GM12878 (cell line): ENCODE results near the gene C17orf107. TPM values are rescaled to one million over a fixed set of nuclear protein-coding genes. Genes with fewer than 3 reads are reported as not detected.

Experiments used
- ATAC-seq: fragments of 200-7000 bp; cut with Tn5 transposase; 3 replicates; pipeline ENCODE4 v1.9.1; 2020; ENCODE audit warnings: mild to moderate bottlenecking, moderate library complexity
- BruUV-seq: library from RNA; stranded (reverse); fragments of 400-500 nt; replicated peaks from 2 replicates; lab custom pipeline; 2021; lab: Mats Ljungman, UMichigan
- CTCF ChIA-PET: fragments of 300-600 bp; sonication (Branson Sonifier 250); formaldehyde crosslinking; extraction: SDS; loops from one replicate; lab custom pipeline; 2021; ENCODE audit warnings: inconsistent platforms; lab: Yijun Ruan, JAX
- POLR2A ChIA-PET: fragments of 350-600 bp; formaldehyde crosslinking; extraction: SDS; loops from one replicate; lab custom pipeline; 2021; ENCODE audit warnings: inconsistent platforms; lab: Charles Lee
- RAD21 ChIA-PET: fragments of 300-600 bp; sonication (Branson Sonifier 250); formaldehyde crosslinking; loops from one replicate; lab custom pipeline; 2023; ENCODE audit warnings: antibody characterized with exemption; ENCODE audit not compliant: unreplicated experiment; lab: Charles Lee
- SMC1A ChIA-PET: fragments of 300-600 bp; sonication (Branson Sonifier 250); formaldehyde crosslinking; loops from one replicate; lab custom pipeline; 2023; ENCODE audit not compliant: unreplicated experiment, uncharacterized antibody; lab: Charles Lee
- DNase-seq: peaks from one replicate; pipeline ENCODE4 v3.0.0-alpha.2; 2011; ENCODE audit warnings: low read depth, low spot score
- FAIRE-seq: peaks from 3 replicates; lab custom pipeline; 2011; peaks lifted over from hg19 to GRCh38; lab: Jason Lieb, UNC
- H2AFZ ChIP-seq: 2 replicates; pipeline ENCODE4 v1.6.0; 2011; ENCODE audit warnings: low read depth, low read length, control low read depth; ENCODE audit not compliant: control insufficient read depth
- H3K27ac ChIP-seq: 2 replicates; pipeline ENCODE4 v1.5.1; 2011; ENCODE audit warnings: control low read depth; ENCODE audit not compliant: control insufficient read depth, insufficient read depth
- H3K27me3 ChIP-seq, 2 experiments: replicated peaks in 1 of 2; 2 replicates each; pipeline versions ENCODE4 v1.6.0 to v1.6.1; 2011; ENCODE audit warnings: low read length in 1 of 2; ENCODE audit not compliant: control insufficient read depth in 2 of 2, insufficient read depth in 2 of 2
- H3K36me3 ChIP-seq, 2 experiments: 2 replicates each; pipeline ENCODE4 v1.5.1; 2011; ENCODE audit warnings: low read length in 1 of 2; ENCODE audit not compliant: control insufficient read depth in 2 of 2, insufficient read depth in 2 of 2
- H3K4me1 ChIP-seq: 2 replicates; pipeline ENCODE4 v1.6.1; 2011; ENCODE audit warnings: mild to moderate bottlenecking, low read length, moderate library complexity, mixed read lengths; ENCODE audit not compliant: control insufficient read depth, insufficient read depth
- H3K4me2 ChIP-seq: 2 replicates; pipeline ENCODE4 v1.6.0; 2011; ENCODE audit warnings: control low read depth; ENCODE audit not compliant: control insufficient read depth, insufficient read depth
- H3K4me3 ChIP-seq: fragments of 200-600 bp; sonication (generic); 2 replicates; pipeline ENCODE4 v1.5.1; 2016
- H3K79me2 ChIP-seq: 2 replicates; pipeline ENCODE4 v1.6.0; 2011; ENCODE audit warnings: low read length; ENCODE audit not compliant: control insufficient read depth, insufficient read depth
- H3K9ac ChIP-seq: 2 replicates; pipeline ENCODE4 v1.8.0; 2011; ENCODE audit warnings: low read length, control low read depth, mixed read lengths; ENCODE audit not compliant: control insufficient read depth, insufficient read depth
- H3K9me3 ChIP-seq: replicated peaks from 3 replicates; pipeline ENCODE4 v1.5.1; 2011; ENCODE audit warnings: mild to moderate bottlenecking, low read length; ENCODE audit not compliant: control insufficient read depth, insufficient read depth
- H4K20me1 ChIP-seq: 2 replicates; pipeline ENCODE4 v1.6.0; 2011; ENCODE audit not compliant: control insufficient read depth, insufficient read depth
- GABPA ChIP-seq: IDR thresholded peaks from 2 replicates; pipeline ENCODE4 v1.6.1; 2014; ENCODE audit warnings: antibody characterized with exemption, low read depth, mild to moderate bottlenecking, inconsistent platforms
- IKZF1 ChIP-seq: fragments of 450-650 bp; conservative IDR thresholded peaks from 2 replicates; pipeline ENCODE4 v1.6.1; 2017; ENCODE audit warnings: antibody characterized with exemption, mild to moderate bottlenecking
- WGBS: methylation state at CpG from one replicate; pipeline ENCODE4 v1.1.6; 2016; ENCODE audit warnings: low lambda C conversion rate; ENCODE audit not compliant: insufficient replicate concordance, insufficient coverage; ENCODE audit errors: missing lambda C conversion rate; 5-methylcytosine and 5-hydroxymethylcytosine counted together
- in situ Hi-C: fragments of 300-500 bp; cut with MboI; formaldehyde crosslinking; loops from 9 replicates; pipeline ENCODE4 v1.14.3; 2018; ENCODE audit warnings: mixed read lengths
- intact Hi-C: fragments of 100-400 bp; cut with micrococcal nuclease; formaldehyde crosslinking; loops from one replicate; pipeline ENCODE4 v1.14.2; 2022; ENCODE audit not compliant: unreplicated experiment
- polyA plus RNA-seq, 11 experiments: library from polyadenylated mRNA; depleted of rRNA in 4 of 11; unstranded in 6 of 11; stranded (reverse) in 5 of 11; fragments of >200 nt; fragmentation: Nextera tagmentation in 4 of 11; fragmentation: Illumina TruSeq in 1 of 11; extraction: Ambion mirVana in 4 of 11; extraction: Trizol in 1 of 11; gene quantifications; 1 replicate in 1 of 11; 2 replicates in 10 of 11; pipeline versions ENCODE4 v1.2.1 to v1.2.3, GENCODE V29; 2011 to 2016; ENCODE audit warnings: inconsistent platforms in 2 of 11, missing spikeins in 2 of 11, low read depth in 1 of 11
- total RNA-seq, 4 experiments: library from RNA; depleted of rRNA in 3 of 4; stranded (reverse); fragments of >200 nt in 3 of 4; fragmentation: Illumina TruSeq in 1 of 4; extraction: Trizol in 1 of 4; gene quantifications; 2 replicates each; pipeline versions ENCODE4 v1.2.1 to v1.2.3, GENCODE V29; 2013 to 2021
- TF ChIP-seq, protein P1 (sequence below): fragments of 450-650 bp; formaldehyde crosslinking; IDR thresholded peaks from 2 replicates; pipeline ENCODE4 v1.4.0; 2020; ENCODE audit warnings: mild to moderate bottlenecking, moderate library complexity

The C17orf107 gene
- total and polyA plus RNA-seq, 10 of the 15 experiments (the other 5 are each of a cell fraction or from before 2014, with no cell fraction given), result 0.05 to 0.46 (median 0.11) TPM; not detected in 3

DNA sequence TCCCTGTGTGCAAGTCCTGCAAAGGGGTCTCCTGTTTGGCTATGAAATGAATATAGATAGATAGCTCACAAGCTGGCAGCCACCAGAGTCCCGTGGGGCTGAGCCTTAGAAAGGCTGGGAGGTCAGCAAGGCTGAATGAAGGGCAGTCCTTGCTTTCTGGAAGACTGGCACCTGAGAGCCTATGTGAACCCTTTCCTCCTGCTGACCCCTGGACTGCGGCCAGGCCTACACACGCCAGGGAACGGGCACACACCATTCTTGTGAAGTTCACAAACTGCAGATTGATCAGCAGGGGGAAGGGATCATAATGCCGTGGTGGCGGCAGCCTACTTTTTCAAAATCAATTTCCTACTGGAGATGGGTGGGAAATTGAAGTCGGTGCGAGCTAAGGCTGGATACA is 985 bp upstream of the C17orf107 start (continued):
- TF ChIP-seq, protein P1, sequence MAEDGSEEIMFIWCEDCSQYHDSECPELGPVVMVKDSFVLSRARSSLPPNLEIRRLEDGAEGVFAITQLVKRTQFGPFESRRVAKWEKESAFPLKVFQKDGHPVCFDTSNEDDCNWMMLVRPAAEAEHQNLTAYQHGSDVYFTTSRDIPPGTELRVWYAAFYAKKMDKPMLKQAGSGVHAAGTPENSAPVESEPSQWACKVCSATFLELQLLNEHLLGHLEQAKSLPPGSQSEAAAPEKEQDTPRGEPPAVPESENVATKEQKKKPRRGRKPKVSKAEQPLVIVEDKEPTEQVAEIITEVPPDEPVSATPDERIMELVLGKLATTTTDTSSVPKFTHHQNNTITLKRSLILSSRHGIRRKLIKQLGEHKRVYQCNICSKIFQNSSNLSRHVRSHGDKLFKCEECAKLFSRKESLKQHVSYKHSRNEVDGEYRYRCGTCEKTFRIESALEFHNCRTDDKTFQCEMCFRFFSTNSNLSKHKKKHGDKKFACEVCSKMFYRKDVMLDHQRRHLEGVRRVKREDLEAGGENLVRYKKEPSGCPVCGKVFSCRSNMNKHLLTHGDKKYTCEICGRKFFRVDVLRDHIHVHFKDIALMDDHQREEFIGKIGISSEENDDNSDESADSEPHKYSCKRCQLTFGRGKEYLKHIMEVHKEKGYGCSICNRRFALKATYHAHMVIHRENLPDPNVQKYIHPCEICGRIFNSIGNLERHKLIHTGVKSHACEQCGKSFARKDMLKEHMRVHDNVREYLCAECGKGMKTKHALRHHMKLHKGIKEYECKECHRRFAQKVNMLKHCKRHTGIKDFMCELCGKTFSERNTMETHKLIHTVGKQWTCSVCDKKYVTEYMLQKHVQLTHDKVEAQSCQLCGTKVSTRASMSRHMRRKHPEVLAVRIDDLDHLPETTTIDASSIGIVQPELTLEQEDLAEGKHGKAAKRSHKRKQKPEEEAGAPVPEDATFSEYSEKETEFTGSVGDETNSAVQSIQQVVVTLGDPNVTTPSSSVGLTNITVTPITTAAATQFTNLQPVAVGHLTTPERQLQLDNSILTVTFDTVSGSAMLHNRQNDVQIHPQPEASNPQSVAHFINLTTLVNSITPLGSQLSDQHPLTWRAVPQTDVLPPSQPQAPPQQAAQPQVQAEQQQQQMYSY, result no peak

DNA sequence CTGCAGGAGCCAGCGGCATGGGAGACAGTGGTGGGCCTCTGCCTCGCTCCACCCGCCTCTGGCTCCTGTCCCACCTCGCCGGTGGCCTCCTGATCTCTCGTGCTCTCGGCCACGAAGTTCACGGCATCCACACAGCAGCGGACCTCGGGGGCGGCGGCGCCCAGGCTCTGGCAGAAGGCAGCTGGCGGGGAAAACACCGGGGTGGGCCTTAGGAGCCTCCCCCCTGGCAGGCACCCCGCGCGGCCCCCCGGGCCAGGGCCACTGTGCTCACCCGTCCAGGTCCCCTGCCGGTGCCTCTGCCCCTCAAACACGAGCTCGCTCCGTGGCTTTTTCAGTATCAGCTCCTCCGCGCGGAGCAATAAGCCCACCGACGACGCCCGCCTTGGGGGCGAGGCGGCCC is 409 bp upstream of the C17orf107 start:
- SMC1A ChIA-PET, result no interaction called here
- Histone ChIP-seq H3K36me3 (peaks cover 0 to 14% of the 10 kb centered on the region in 2 experiments; a peak in 3 of 4 replicates), H3K79me2 (no peaks in the 10 kb centered on the region), H3K9me3 (no peaks in the 10 kb centered on the region; the same call in 2 of the 3 replicates), H3K27me3 (no peaks in the 10 kb centered on the region; a peak in 1 of 4 replicates), H3K27ac (no peak overlapping the region), H3K9ac (peak overlapping the region; percentile 29; the same call in 1 of the 2 replicates), H3K4me3 (peak overlapping the region; percentile 35; the same call in 1 of the 2 replicates), H2AFZ (no peak overlapping the region), H3K4me2 (peak overlapping the region; percentile 91), H4K20me1 (no peaks in the 10 kb centered on the region), H3K4me1 (peaks cover 20% of the 10 kb centered on the region)
- 21% methylated on average over 28 of the region's 34 CpGs for WGBS
- in situ Hi-C loops (no loop called here), intact Hi-C loops (no loop called here)
- ATAC-seq (no peak), DNase-seq (no peak), FAIRE-seq (no peak)
- RAD21 ChIA-PET, result interaction anchor here (0.5 to 0.9 kb wide), 2 partner anchors 21 to 160 kb away, joined by 3 read pairs; no protein-coding TSS in a partner anchor
- no TSS peak for BruUV-seq
- TF ChIP-seq GABPA (no peak), IKZF1 (no peak)
- CTCF ChIA-PET, result interaction anchor here (1.0 to 1.3 kb wide), 3 partner anchors 11 to 332 kb away, joined by 3 read pairs; partner anchors contain the start of gene SLC25A11
- POLR2A ChIA-PET, result interaction anchor here (0.5 to 0.6 kb wide), 2 partner anchors 139 to 143 kb away, joined by 3 to 6 read pairs; no protein-coding TSS in a partner anchor
